Mesenchymal stem cell (in vitro differentiated cells and primary cell): Measurements from ENCODE around the gene KIF26A.

Source experiments
- DNase-seq: peaks from one replicate; pipeline ENCODE4 v3.0.0-alpha.2; 2013
- H2AFZ ChIP-seq: one replicate; pipeline ENCODE4 v1.6.1; 2013; ENCODE audit warnings: low read depth, mild to moderate bottlenecking, control low read depth, inconsistent platforms, low read length, moderate library complexity
- H2AK5ac ChIP-seq: 2 replicates; pipeline ENCODE4 v1.6.1; 2013; ENCODE audit warnings: low read length, moderate library complexity, mild to moderate bottlenecking, inconsistent platforms; ENCODE audit not compliant: severe bottlenecking
- H2BK120ac ChIP-seq: one replicate; pipeline ENCODE4 v1.6.1; 2013; ENCODE audit warnings: low read depth, mild to moderate bottlenecking, inconsistent platforms, low read length, moderate library complexity
- H2BK12ac ChIP-seq, 2 experiments: one replicate each; pipeline ENCODE4 v1.6.1; 2013; ENCODE audit warnings: inconsistent platforms in 2 of 2, low read length in 2 of 2, mild to moderate bottlenecking in 2 of 2, moderate library complexity in 2 of 2, control low read depth in 1 of 2
- H2BK15ac ChIP-seq: one replicate; pipeline ENCODE4 v1.6.1; 2013; ENCODE audit warnings: mild to moderate bottlenecking, low read depth, inconsistent platforms; ENCODE audit not compliant: poor library complexity, severe bottlenecking
- H2BK5ac ChIP-seq: 2 replicates; pipeline ENCODE4 v1.6.1; 2013; ENCODE audit warnings: low read depth, mild to moderate bottlenecking, low read length, control low read depth, inconsistent platforms; ENCODE audit not compliant: poor library complexity, severe bottlenecking
- H3K14ac ChIP-seq, 2 experiments: one replicate each; pipeline ENCODE4 v1.6.1; 2013; ENCODE audit warnings: inconsistent platforms in 2 of 2, low read length in 2 of 2, control low read depth in 1 of 2, mild to moderate bottlenecking in 1 of 2, moderate library complexity in 1 of 2
- H3K18ac ChIP-seq, 2 experiments: one replicate each; pipeline ENCODE4 v1.6.1; 2013; ENCODE audit warnings: inconsistent platforms in 2 of 2, low read length in 2 of 2, control low read depth in 1 of 2, low read depth in 1 of 2, mild to moderate bottlenecking in 1 of 2
- H3K23ac ChIP-seq, 2 experiments: one replicate each; pipeline ENCODE4 v1.6.1; 2013; ENCODE audit warnings: inconsistent platforms in 2 of 2, low read length in 2 of 2, mild to moderate bottlenecking in 2 of 2, moderate library complexity in 2 of 2, control low read depth in 1 of 2
- H3K27ac ChIP-seq: 2 replicates; pipeline ENCODE4 v1.5.1; 2013; ENCODE audit warnings: mild to moderate bottlenecking, moderate library complexity, low read length, control low read depth, inconsistent platforms; ENCODE audit not compliant: poor library complexity, severe bottlenecking
- H3K27me3 ChIP-seq, 2 experiments: 2 replicates each; pipeline versions ENCODE4 v1.6.1 to v1.7.0; 2013; ENCODE audit warnings: low read length in 2 of 2, mild to moderate bottlenecking in 2 of 2, moderate library complexity in 2 of 2, control low read depth in 1 of 2, inconsistent platforms in 1 of 2; ENCODE audit not compliant: control insufficient read depth in 1 of 2, insufficient read depth in 1 of 2
- H3K36me3 ChIP-seq, 2 experiments: 2 replicates each; pipeline versions ENCODE4 v1.6.1 to v1.7.0; 2013; ENCODE audit warnings: low read length in 2 of 2, control low read depth in 1 of 2, inconsistent platforms in 1 of 2, low read depth in 1 of 2, mild to moderate bottlenecking in 1 of 2; ENCODE audit not compliant: insufficient read depth in 2 of 2, control insufficient read depth in 1 of 2
- H3K4ac ChIP-seq, 2 experiments: one replicate each; pipeline ENCODE4 v1.6.1; 2013; ENCODE audit warnings: inconsistent platforms in 2 of 2, low read length in 2 of 2, mild to moderate bottlenecking in 2 of 2, moderate library complexity in 2 of 2, control low read depth in 1 of 2, low read depth in 1 of 2
- H3K4me1 ChIP-seq: 2 replicates; pipeline ENCODE4 v1.6.1; 2013; ENCODE audit warnings: low read depth, low read length, control low read depth; ENCODE audit not compliant: control insufficient read depth, insufficient read depth
- H3K4me2 ChIP-seq: 2 replicates; pipeline ENCODE4 v1.6.1; 2013; ENCODE audit warnings: low read length, mild to moderate bottlenecking, inconsistent platforms; ENCODE audit not compliant: poor library complexity, severe bottlenecking
- H3K4me3 ChIP-seq, 2 experiments: 2 replicates each; pipeline versions ENCODE4 v1.5.1 to v1.7.0; 2013; ENCODE audit warnings: low read length in 2 of 2, mild to moderate bottlenecking in 2 of 2, control low read depth in 1 of 2, low read depth in 1 of 2; ENCODE audit not compliant: insufficient read depth in 1 of 2
- H3K79me1 ChIP-seq: replicated peaks from 2 replicates; pipeline ENCODE4 v1.6.1; 2013; ENCODE audit warnings: mild to moderate bottlenecking, control low read depth, low read length, inconsistent platforms; ENCODE audit not compliant: poor library complexity, severe bottlenecking
- H3K9ac ChIP-seq: 2 replicates; pipeline ENCODE4 v1.7.0; 2013; ENCODE audit warnings: mild to moderate bottlenecking, low read length, moderate library complexity
- H3K9me3 ChIP-seq: 2 replicates; pipeline ENCODE4 v1.7.0; 2013; ENCODE audit warnings: mild to moderate bottlenecking, low read length; ENCODE audit not compliant: control insufficient read depth
- H4K8ac ChIP-seq: one replicate; pipeline ENCODE4 v1.6.1; 2013; ENCODE audit warnings: inconsistent platforms, mild to moderate bottlenecking, low read length, moderate library complexity
- H4K91ac ChIP-seq: one replicate; pipeline ENCODE4 v1.6.1; 2013; ENCODE audit warnings: mild to moderate bottlenecking, low read length, inconsistent platforms
- WGBS: methylation state at CpG from one replicate; pipeline ENCODE4 v1.1.7; 2013; ENCODE audit warnings: mixed read lengths; 5-methylcytosine and 5-hydroxymethylcytosine counted together

The KIF26A gene

GRCh38 chr14:104215706-104216334 is 77.4 kb downstream of the KIF26A start:
- no peak overlapping the region for H2AFZ ChIP-seq

GRCh38 chr14:104216457-104216856 is 78.1 kb downstream of the KIF26A start:
- DNase-seq = no peak
- H4K8ac ChIP-seq = no peak overlapping the region
- no peak overlapping the region for H3K18ac ChIP-seq
- no peaks in the 10 kb centered on the region for H3K79me1 ChIP-seq
- H3K14ac ChIP-seq = no peak overlapping the region
- no peak overlapping the region for H4K91ac ChIP-seq
- H3K27ac ChIP-seq = no peak overlapping the region
- H3K4me1 ChIP-seq = no peaks in the 10 kb centered on the region
- no peaks in the 10 kb centered on the region for H3K9me3 ChIP-seq
- peaks cover 0 to 11% of the 10 kb centered on the region in 2 experiments for H3K27me3 ChIP-seq
- no peak overlapping the region for H3K4me3 ChIP-seq
- no peak overlapping the region for H2BK15ac ChIP-seq
- H2BK5ac ChIP-seq = no peak overlapping the region
- no peak overlapping the region for H2AFZ ChIP-seq
- no peak overlapping the region for H3K4me2 ChIP-seq
- 85% methylated on average over 12 of the region's 14 CpGs for WGBS
- H2BK12ac ChIP-seq = no peak overlapping the region
- no peak overlapping the region for H2BK120ac ChIP-seq
- H3K36me3 ChIP-seq = no peaks in the 10 kb centered on the region
- no peak overlapping the region for H3K4ac ChIP-seq
- no peak overlapping the region for H3K23ac ChIP-seq
- no peak overlapping the region for H3K9ac ChIP-seq
- no peak overlapping the region for H2AK5ac ChIP-seq

More at GRCh38 chr14:104215706-104216334, 77.4 kb downstream of the KIF26A start:
- Histone ChIP-seq H3K79me1 (no peaks in the 10 kb centered on the region), H4K91ac (no peak overlapping the region), H3K4me1 (no peaks in the 10 kb centered on the region), H3K4me3 (no peak overlapping the region), H2BK5ac (no peak overlapping the region), H3K4ac (no peak overlapping the region), H3K27ac (no peak overlapping the region), H3K27me3 (peaks cover 0 to 11% of the 10 kb centered on the region in 2 experiments), H2BK120ac (no peak overlapping the region), H4K8ac (no peak overlapping the region), H3K4me2 (no peak overlapping the region), H3K23ac (no peak overlapping the region), H3K9me3 (no peaks in the 10 kb centered on the region), H3K36me3 (no peaks in the 10 kb centered on the region), H2BK15ac (no peak overlapping the region), H2BK12ac (no peak overlapping the region), H3K14ac (no peak overlapping the region), H3K18ac (no peak overlapping the region), H2AK5ac (no peak overlapping the region), H3K9ac (no peak overlapping the region)
- 93% methylated on average over 19 of the region's 21 CpGs for WGBS
- DNase-seq = no peak

- Histone ChIP-seq H2BK120ac (no peak overlapping the region), H3K36me3 (no peaks in the 10 kb centered on the region), H4K91ac (no peak overlapping the region), H3K79me1 (no peaks in the 10 kb centered on the region), H2BK15ac (no peak overlapping the region), H2AK5ac (no peak overlapping the region), H3K9me3 (no peaks in the 10 kb centered on the region), H2AFZ (no peak overlapping the region), H3K27me3 (peaks cover 0 to 16% of the 10 kb centered on the region in 2 experiments), H3K9ac (no peak overlapping the region), H3K4me3 (no peak overlapping the region), H3K27ac (no peak overlapping the region), H4K8ac (no peak overlapping the region), H2BK5ac (no peak overlapping the region), H2BK12ac (no peak overlapping the region), H3K18ac (no peak overlapping the region), H3K4me1 (no peaks in the 10 kb centered on the region), H3K4ac (no peak overlapping the region), H3K23ac (no peak overlapping the region), H3K14ac (no peak overlapping the region), H3K4me2 (no peak overlapping the region)
- WGBS = 82% methylated on average over 18 of the region's 21 CpGs
- DNase-seq = no peak
Observed at GRCh38 chr14:104217486-104218360, 79.3 kb downstream of the KIF26A start.

- Histone ChIP-seq H2BK12ac (no peak overlapping the region), H2BK120ac (no peak overlapping the region), H3K36me3 (no peaks in the 10 kb centered on the region), H3K4me2 (no peak overlapping the region), H3K79me1 (no peaks in the 10 kb centered on the region), H2BK15ac (no peak overlapping the region), H2BK5ac (no peak overlapping the region), H3K4me3 (no peak overlapping the region), H3K23ac (no peak overlapping the region), H3K27ac (no peak overlapping the region), H2AK5ac (no peak overlapping the region), H4K8ac (no peak overlapping the region), H3K9me3 (no peaks in the 10 kb centered on the region), H3K4ac (no peak overlapping the region), H3K9ac (no peak overlapping the region), H4K91ac (no peak overlapping the region), H3K4me1 (no peaks in the 10 kb centered on the region), H3K18ac (no peak overlapping the region), H3K27me3 (peaks cover 0 to 21% of the 10 kb centered on the region in 2 experiments), H3K14ac (no peak overlapping the region), H2AFZ (no peak overlapping the region)
- 71% methylated on average over 22 of the region's 22 CpGs for WGBS
- no peak for DNase-seq
Observed at GRCh38 chr14:104218361-104219180, 80.2 kb downstream of the KIF26A start.
